ENCODE data around the gene MYO3B. TPM values are rescaled to one million over a fixed set of nuclear protein-coding genes. Genes with fewer than 3 reads are reported as not detected.

Gene MYO3B
- total and polyA plus RNA-seq, 2 donors from 2014 or later = 3.5 to 6.4 TPM

- no peak for DNase-seq
- Histone ChIP-seq H3K4me1 (ENCODE audit: control insufficient read depth in 2 of 3, insufficient read depth in 2 of 3, low read depth in 1 of 3, low read length in 3 of 3) (no peaks in the 10 kb centered on the region), H3K9me3 (ENCODE audit: control insufficient read depth in 2 of 3, insufficient read depth in 1 of 3, low read length in 3 of 3) (no peaks in the 10 kb centered on the region), H3K27ac (ENCODE audit: low read depth in 2 of 2, low read length in 2 of 2) (no peak overlapping the region), H3K4me3 (ENCODE audit: low read length in 3 of 3) (no peak overlapping the region), H3K36me3 (ENCODE audit: control insufficient read depth in 2 of 3, insufficient read depth in 3 of 3, low read length in 3 of 3) (no peaks in the 10 kb centered on the region), H3K9ac (ENCODE audit: low read length in 3 of 3) (no peak overlapping the region), H3K27me3 (ENCODE audit: control insufficient read depth, insufficient read depth, low read length) (no peaks in the 10 kb centered on the region)
- no peak for TF ChIP-seq CTCF (IDR thresholded peaks at IDR 0.05; ENCODE audit: borderline replicate concordance, extremely low read depth, insufficient read depth)
- intact Hi-C loops (cut with DNase I) = no loop called here
- FAIRE-seq = no peak
These were observed 154.9 kb downstream of the MYO3B start for GRCh38 chr2:170332676-170333402.

- Histone ChIP-seq H3K9ac (ENCODE audit: low read length in 3 of 3) (no peak overlapping the region), H3K27ac (ENCODE audit: low read depth in 2 of 2, low read length in 2 of 2) (no peak overlapping the region), H3K9me3 (ENCODE audit: control insufficient read depth in 2 of 3, insufficient read depth in 1 of 3, low read length in 3 of 3) (no peaks in the 10 kb centered on the region), H3K36me3 (ENCODE audit: control insufficient read depth in 2 of 3, insufficient read depth in 3 of 3, low read length in 3 of 3) (no peaks in the 10 kb centered on the region), H3K27me3 (ENCODE audit: control insufficient read depth, insufficient read depth, low read length) (no peaks in the 10 kb centered on the region), H3K4me3 (ENCODE audit: low read length in 3 of 3) (no peak overlapping the region), H3K4me1 (ENCODE audit: control insufficient read depth in 2 of 3, insufficient read depth in 2 of 3, low read depth in 1 of 3, low read length in 3 of 3) (no peaks in the 10 kb centered on the region)
- DNase-seq = no peak
- FAIRE-seq = no peak
- intact Hi-C loops (cut with DNase I) = no loop called here
- TF ChIP-seq CTCF (IDR thresholded peaks at IDR 0.05; ENCODE audit: borderline replicate concordance, extremely low read depth, insufficient read depth) = no peak
These were observed 157.4 kb downstream of the MYO3B start for GRCh38 chr2:170335351-170335750.

GRCh38 chr2:170336408-170336807, 158.5 kb downstream of the MYO3B start:
- no peak overlapping the region for H3K27ac ChIP-seq (ENCODE audit: low read depth in 2 of 2, low read length in 2 of 2)
- H3K4me1 ChIP-seq (ENCODE audit: control insufficient read depth in 2 of 3, insufficient read depth in 2 of 3, low read depth in 1 of 3, low read length in 3 of 3) = no peaks in the 10 kb centered on the region
- H3K36me3 ChIP-seq (ENCODE audit: control insufficient read depth in 2 of 3, insufficient read depth in 3 of 3, low read length in 3 of 3) = no peaks in the 10 kb centered on the region
- no peaks in the 10 kb centered on the region for H3K27me3 ChIP-seq (ENCODE audit: control insufficient read depth, insufficient read depth, low read length)
- no peak for FAIRE-seq
- no peak overlapping the region for H3K4me3 ChIP-seq (ENCODE audit: low read length in 3 of 3)
- DNase-seq = no peak
- no peak overlapping the region for H3K9ac ChIP-seq (ENCODE audit: low read length in 3 of 3)
- intact Hi-C loops (cut with DNase I) = no loop called here
- TF ChIP-seq CTCF (IDR thresholded peaks at IDR 0.05; ENCODE audit: borderline replicate concordance, extremely low read depth, insufficient read depth) = no peak
- no peaks in the 10 kb centered on the region for H3K9me3 ChIP-seq (ENCODE audit: control insufficient read depth in 2 of 3, insufficient read depth in 1 of 3, low read length in 3 of 3)

- Histone ChIP-seq H3K27me3 (ENCODE audit: control insufficient read depth, insufficient read depth, low read length) (no peaks in the 10 kb centered on the region), H3K9me3 (ENCODE audit: control insufficient read depth in 2 of 3, insufficient read depth in 1 of 3, low read length in 3 of 3) (no peaks in the 10 kb centered on the region), H3K27ac (ENCODE audit: low read depth in 2 of 2, low read length in 2 of 2) (no peak overlapping the region), H3K36me3 (ENCODE audit: control insufficient read depth in 2 of 3, insufficient read depth in 3 of 3, low read length in 3 of 3) (no peaks in the 10 kb centered on the region), H3K9ac (ENCODE audit: low read length in 3 of 3) (no peak overlapping the region), H3K4me3 (ENCODE audit: low read length in 3 of 3) (no peak overlapping the region), H3K4me1 (ENCODE audit: control insufficient read depth in 2 of 3, insufficient read depth in 2 of 3, low read depth in 1 of 3, low read length in 3 of 3) (no peaks in the 10 kb centered on the region)
- intact Hi-C loops (cut with DNase I) = no loop called here
- FAIRE-seq (no peak), DNase-seq (no peak)
- no peak for TF ChIP-seq CTCF (IDR thresholded peaks at IDR 0.05; ENCODE audit: borderline replicate concordance, extremely low read depth, insufficient read depth)
These were observed 159.0 kb downstream of the MYO3B start for GRCh38 chr2:170336916-170337315.
